K562 (cell line): ENCODE data around the gene RGS3. TPM values are rescaled to one million over a fixed set of nuclear protein-coding genes. Genes with fewer than 3 reads are reported as not detected.

ENCODE experiments used
- ATAC-seq: fragments of 200-7000 bp; cut with Tn5 transposase; 3 replicates; pipeline ENCODE4 v1.9.1; 2020; ENCODE audit warnings: moderate library complexity
- BruUV-seq: library from RNA; stranded (reverse); fragments of 400-500 nt; replicated peaks from 2 replicates; lab custom pipeline; 2021; lab: Mats Ljungman, UMichigan
- CTCF ChIA-PET: fragments of 300-600 bp; formaldehyde crosslinking; extraction: SDS; loops from one replicate; lab custom pipeline; 2021; ENCODE audit warnings: low intra/inter-chr PET ratio; lab: Yijun Ruan, JAX
- POLR2A ChIA-PET: fragments of 300-600, 350-650 bp; sonication (Branson Sonifier 250); formaldehyde crosslinking; extraction: SDS; loops from one replicate; lab custom pipeline; 2021; ENCODE audit warnings: antibody characterized with exemption, inconsistent platforms; lab: Yijun Ruan, JAX
- DNase-seq, 4 experiments: peaks; one replicate each; pipeline versions ENCODE4 v3.0.0 to v3.0.0-alpha.2; 2011 to 2018; ENCODE audit warnings: low spot score in 3 of 4, mixed read lengths in 3 of 4; ENCODE audit errors: extremely low read depth in 1 of 4
- FAIRE-seq: peaks from 2 replicates; lab custom pipeline; 2011; peaks lifted over from hg19 to GRCh38; lab: Jason Lieb, UNC
- H2AFZ ChIP-seq: 2 replicates; pipeline ENCODE4 v1.6.0; 2011; ENCODE audit warnings: low read depth, low read length, control low read depth, inconsistent platforms
- H3K27ac ChIP-seq: fragments of 200-600 bp; 3 replicates; pipeline ENCODE4 v1.8.0; 2011; ENCODE audit warnings: low read depth, mild to moderate bottlenecking, control low read depth, inconsistent platforms, low read length, moderate library complexity, mixed read lengths; ENCODE audit errors: extremely low read depth
- H3K27me3 ChIP-seq, 2 experiments: fragments of 300-600 bp in 1 of 2; 2 replicates in 1 of 2; 3 replicates in 1 of 2; pipeline versions ENCODE4 v1.6.0 to v1.8.0; 2011; ENCODE audit warnings: inconsistent platforms in 2 of 2, low read length in 2 of 2, mild to moderate bottlenecking in 1 of 2, mixed read lengths in 1 of 2, moderate library complexity in 1 of 2; ENCODE audit not compliant: control insufficient read depth in 2 of 2, insufficient read depth in 2 of 2
- H3K36me3 ChIP-seq: fragments of 300-600 bp; 3 replicates; pipeline ENCODE4 v1.8.0; 2011; ENCODE audit warnings: mild to moderate bottlenecking, low read length, inconsistent platforms; ENCODE audit not compliant: control insufficient read depth, insufficient read depth
- H3K4me1 ChIP-seq, 2 experiments: fragments of 200-600 bp in 1 of 2; replicated peaks in 1 of 2; 2 replicates in 1 of 2; 3 replicates in 1 of 2; pipeline versions ENCODE4 v1.5.1 to v1.8.0; 2011; ENCODE audit warnings: inconsistent platforms in 2 of 2, low read length in 2 of 2, mild to moderate bottlenecking in 1 of 2, mixed read lengths in 1 of 2, moderate library complexity in 1 of 2; ENCODE audit not compliant: control insufficient read depth in 2 of 2, insufficient read depth in 2 of 2
- H3K4me2 ChIP-seq: 2 replicates; pipeline ENCODE4 v1.6.1; 2011; ENCODE audit warnings: low read length, control low read depth, inconsistent platforms, mixed read lengths; ENCODE audit not compliant: insufficient read depth
- H3K4me3 ChIP-seq: fragments of 200-600 bp; sonication (generic), shearing (Covaris generic); 2 replicates; pipeline ENCODE4 v1.5.1; 2016; ENCODE audit warnings: control low read depth, inconsistent platforms
- H3K79me2 ChIP-seq: fragments of 200-600 bp; 3 replicates; pipeline ENCODE4 v1.8.0; 2011; ENCODE audit warnings: low read length, inconsistent platforms; ENCODE audit not compliant: control insufficient read depth, insufficient read depth
- H3K9ac ChIP-seq, 2 experiments: 2 replicates each; pipeline versions ENCODE4 v1.6.0 to v1.6.1; 2011; ENCODE audit warnings: low read depth in 2 of 2, low read length in 2 of 2, control low read depth in 1 of 2, inconsistent platforms in 1 of 2, mild to moderate bottlenecking in 1 of 2, mixed read lengths in 1 of 2; ENCODE audit not compliant: insufficient read depth in 1 of 2
- H3K9me1 ChIP-seq: one replicate; pipeline ENCODE4 v1.6.0; 2011; ENCODE audit warnings: inconsistent platforms, mild to moderate bottlenecking, low read length, moderate library complexity; ENCODE audit not compliant: control insufficient read depth, insufficient read depth
- H3K9me3 ChIP-seq: replicated peaks from 2 replicates; pipeline ENCODE4 v1.5.1; 2011; ENCODE audit warnings: low read depth, low read length, inconsistent platforms; ENCODE audit not compliant: control insufficient read depth, insufficient read depth
- H4K20me1 ChIP-seq: replicated peaks from 2 replicates; pipeline ENCODE4 v1.6.1; 2011; ENCODE audit warnings: low read length, inconsistent platforms, mixed read lengths; ENCODE audit not compliant: control insufficient read depth, insufficient read depth
- ATF7 ChIP-seq: fragments of 450-650 bp; IDR thresholded peaks from 2 replicates; pipeline ENCODE4 v1.7.1; 2014; ENCODE audit warnings: mild to moderate bottlenecking, moderate library complexity
- BCOR ChIP-seq: fragments of 450-650 bp; IDR thresholded peaks from 2 replicates; pipeline ENCODE4 v1.6.1; 2016
- C11orf30 ChIP-seq: fragments of 450-650 bp; IDR thresholded peaks from 2 replicates; pipeline ENCODE4 v1.6.1; 2016; ENCODE audit warnings: low read depth, mild to moderate bottlenecking
- CXXC5 ChIP-seq: fragments of 250-450 bp; sonication (Bioruptor Pico); IDR thresholded peaks from 2 replicates; pipeline ENCODE4 v1.8.0; 2022; ENCODE audit warnings: inconsistent platforms, mild to moderate bottlenecking, moderate library complexity
- DEAF1 ChIP-seq: fragments of 450-650 bp; formaldehyde crosslinking; IDR thresholded peaks from 2 replicates; pipeline ENCODE4 v1.4.0; 2020; ENCODE audit warnings: mild to moderate bottlenecking, moderate library complexity
- JUN ChIP-seq, 2 experiments: sonication (generic) in 1 of 2; formaldehyde crosslinking in 1 of 2; IDR thresholded peaks; 2 replicates each; pipeline versions ENCODE4 v1.6.1 to v1.8.0; 2012 to 2022; ENCODE audit warnings: borderline replicate concordance in 2 of 2, mild to moderate bottlenecking in 2 of 2, improper control_type of control experiment in 1 of 2, low read depth in 1 of 2, low read length in 1 of 2, missing genetic modification reagents in 1 of 2
- JUND ChIP-seq, 2 experiments: IDR thresholded peaks; 2 replicates in 1 of 2; 3 replicates in 1 of 2; pipeline ENCODE4 v1.6.1; 2011; ENCODE audit warnings: borderline replicate concordance in 2 of 2, low read depth in 2 of 2, low read length in 2 of 2, improper control_type of control experiment in 1 of 2, missing biosample characterization in 1 of 2, missing genetic modification characterization in 1 of 2, missing genetic modification reagents in 1 of 2
- MAFG ChIP-seq: fragments of 450-650 bp; conservative IDR thresholded peaks from 2 replicates; pipeline ENCODE4 v1.6.1; 2016; ENCODE audit warnings: missing genetic modification characterization, missing compliant biosample characterization
- MTA2 ChIP-seq: fragments of 450-650 bp; IDR thresholded peaks from 2 replicates; pipeline ENCODE4 v1.6.1; 2016; ENCODE audit warnings: low read depth
- SMC3 ChIP-seq: conservative IDR thresholded peaks from 2 replicates; pipeline ENCODE4 v1.6.1; 2011; ENCODE audit warnings: low read depth, low read length, improper control_type of control experiment; ENCODE audit not compliant: insufficient read depth
- SPI1 ChIP-seq: IDR thresholded peaks from 2 replicates; pipeline ENCODE4 v1.6.1; 2011; ENCODE audit warnings: low read depth, low read length, control low read depth, borderline replicate concordance
- XRCC5 ChIP-seq: fragments of 200-400 bp; formaldehyde crosslinking; IDR thresholded peaks from 2 replicates; pipeline ENCODE4 v1.6.1; 2017; ENCODE audit warnings: low read depth, mild to moderate bottlenecking, low read length
- ZNF79 ChIP-seq: fragments of 250-450 bp; sonication (Bioruptor Pico); IDR thresholded peaks from 2 replicates; pipeline ENCODE4 v1.4.0; 2020; ENCODE audit warnings: low read depth, mild to moderate bottlenecking, moderate library complexity
- WGBS: fragments of 100-300 bp; shearing (Covaris generic); methylation state at CpG from one replicate; pipeline ENCODE4 v1.1.6; 2016; ENCODE audit warnings: low coverage, mixed read lengths; ENCODE audit not compliant: insufficient coverage; ENCODE audit errors: missing lambda C conversion rate; 5-methylcytosine and 5-hydroxymethylcytosine counted together
- in situ Hi-C: fragments of 300-500 bp; cut with MboI; formaldehyde crosslinking; loops from 4 replicates; pipeline ENCODE4 v1.15.0; 2018; ENCODE audit warnings: inconsistent platforms, mixed read lengths
- intact Hi-C: fragments of 100-400 bp; cut with micrococcal nuclease; formaldehyde crosslinking; loops from 2 replicates; pipeline ENCODE4 v1.14.2; 2022
- polyA plus RNA-seq, 8 experiments: library from polyadenylated mRNA; depleted of rRNA in 4 of 8; stranded (reverse) in 5 of 8; unstranded in 3 of 8; fragments of >200 nt; fragmentation: Nextera tagmentation in 2 of 8; fragmentation: Illumina TruSeq in 1 of 8; extraction: Ambion mirVana in 2 of 8; extraction: Trizol in 1 of 8; gene quantifications; 2 replicates each; pipeline versions ENCODE4 v1.2.1 to v1.2.3, GENCODE V29; 2011 to 2014; ENCODE audit warnings: inconsistent platforms in 1 of 8, missing spikeins in 1 of 8
- total RNA-seq, 7 experiments: library from RNA; depleted of rRNA in 6 of 7; stranded (reverse); fragments of >200 nt in 6 of 7; fragmentation: Illumina TruSeq in 2 of 7; extraction: Trizol in 2 of 7; gene quantifications; 2 replicates each; pipeline versions ENCODE4 v1.2.1 to v1.2.3, GENCODE V29; 2011 to 2021; ENCODE audit warnings: low replicate concordance in 1 of 7

RGS3 gene
- total and polyA plus RNA-seq, 9 of the 15 experiments (the other 6 are each of a cell fraction or from before 2014, with no cell fraction given), result 0.08 to 2.9 (median 0.95) TPM

DNA sequence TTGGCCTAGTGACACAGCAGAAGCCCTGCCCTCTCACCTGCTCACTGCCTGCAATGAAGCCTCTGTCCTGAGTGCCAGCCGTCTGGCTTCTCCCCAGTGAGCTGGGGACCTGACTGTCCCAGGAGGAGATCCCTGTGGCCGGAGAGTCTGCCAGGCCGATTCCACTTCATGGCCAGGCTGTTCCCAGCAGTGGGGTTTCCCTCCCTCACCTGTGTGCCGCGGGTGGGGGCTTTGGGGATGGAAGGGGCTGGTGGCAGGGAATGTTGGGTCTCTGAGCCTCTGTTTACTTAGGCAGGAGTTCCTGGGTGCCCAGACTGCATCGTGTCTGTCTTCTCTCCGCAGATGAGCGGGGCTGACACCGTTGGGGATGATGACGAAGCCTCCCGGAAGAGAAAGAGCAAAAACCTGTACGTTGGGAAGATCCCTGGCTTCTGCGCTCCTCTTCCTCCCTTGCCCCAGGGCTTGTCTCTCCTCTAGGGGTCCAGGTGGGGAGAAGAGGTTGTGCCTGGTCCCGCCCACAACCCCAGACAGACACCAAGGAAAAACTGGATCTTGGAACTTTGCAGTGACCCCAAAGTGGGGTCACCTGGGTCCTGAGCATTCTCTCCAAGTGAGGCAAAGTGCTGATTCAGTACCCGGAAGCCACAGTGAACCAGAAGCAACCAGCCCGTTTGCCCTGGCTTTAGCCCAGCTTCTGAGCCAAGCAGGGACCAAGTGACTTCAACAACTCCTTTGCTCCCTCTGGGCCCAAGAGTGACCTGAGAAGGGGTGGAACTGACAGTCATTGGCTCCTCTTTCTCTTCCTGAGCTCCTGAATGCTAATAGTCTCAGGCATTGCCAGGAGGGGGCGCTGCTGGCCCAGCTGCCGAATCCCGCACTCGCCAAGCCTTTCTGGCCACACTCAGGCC is 127.7 kb downstream of the RGS3 start:
- WGBS, result 12% methylated on average over 14 of the region's 20 CpGs
- intact Hi-C loops (loop anchor here (1.0 to 2.0 kb wide), 3 partner anchors 64 to 282 kb away; no protein-coding TSS in a partner anchor), in situ Hi-C loops (loop anchor here (5.0 kb wide), 1 partner anchor 319 kb away; no protein-coding TSS in a partner anchor)
- Histone ChIP-seq H3K4me2 (no peak overlapping the region), H3K4me3 (no peak overlapping the region), H3K27me3 (peaks cover 0 to 4% of the 10 kb centered on the region in 2 experiments; a peak in 2 of 5 replicates), H3K9ac (0 out of 4 replicates have a peak overlapping the region, but pooled peaks of 1 of the 2 experiments have one; percentile 39), H3K9me1 (no peaks in the 10 kb centered on the region), H3K9me3 (no peaks in the 10 kb centered on the region), H3K36me3 (no peaks in the 10 kb centered on the region), H2AFZ (peak overlapping the region; percentile 71; the same call in 1 of the 2 replicates), H3K27ac (no peak overlapping the region), H3K4me1 (peaks cover 0 to 9% of the 10 kb centered on the region in 2 experiments; a peak in 3 of 5 replicates), H4K20me1 (no peaks in the 10 kb centered on the region), H3K79me2 (no peaks in the 10 kb centered on the region)
- no TSS peak for BruUV-seq
- POLR2A ChIA-PET, result interaction anchor here (0.6 to 1.4 kb wide), 6 partner anchors 8 to 319 kb away, joined by 3 to 5 read pairs (median 4); no protein-coding TSS in a partner anchor
- CTCF ChIA-PET, result interaction anchor here (0.9 to 6.1 kb wide), 4 partner anchors 36 to 317 kb away, joined by 3 to 91 read pairs (median 24); no protein-coding TSS in a partner anchor
- ATAC-seq (peak; percentile 87), FAIRE-seq (peak; percentile 73), DNase-seq (peak; percentile 75 to 83 (median 79))
- TF ChIP-seq ATF7, result no peak
- TF ChIP-seq MAFG (tag), result peak; percentile 20; the same call in 1 of the 2 replicates
- 0 out of 2 replicates have a peak, but pooled peaks have one; percentile 37 for TF ChIP-seq JUND (IDR thresholded peaks at IDR 0.05; ENCODE audit: borderline replicate concordance, low read depth, low read length)
- no peak; the same call in 2 of the 3 replicates for TF ChIP-seq JUND (tag; IDR thresholded peaks at IDR 0.05; ENCODE audit: borderline replicate concordance, low read depth, low read length)
- no peak for TF ChIP-seq ZNF79 (CRISPR knock-in tag)
- TF ChIP-seq XRCC5, result peak; percentile 79; the same call in 1 of the 2 replicates
- TF ChIP-seq SMC3, result peak; percentile 97
- TF ChIP-seq JUN (IDR thresholded peaks at IDR 0.05; ENCODE audit: borderline replicate concordance, low read depth, low read length), result no peak
- no peak for TF ChIP-seq JUN (CRISPR knock-in tag; IDR thresholded peaks at IDR 0.05; ENCODE audit: borderline replicate concordance)
- no peak for TF ChIP-seq MTA2
- TF ChIP-seq BCOR, result no peak
- 0 out of 2 replicates have a peak, but pooled peaks have one; percentile 11 for TF ChIP-seq CXXC5 (CRISPR knock-in tag)
- peak; percentile 46 for TF ChIP-seq C11orf30
- TF ChIP-seq DEAF1 (CRISPR knock-in tag), result peak; percentile 81
- TF ChIP-seq SPI1, result no peak
